ENCODE results near the gene C2CD2.

Gene C2CD2

GRCh38 chr21:41932191-41932575, 21.6 kb downstream of the C2CD2 start:
- DNase-seq (ENCODE audit: low spot score), result no peak

GRCh38 chr21:41931041-41931451, 22.8 kb downstream of the C2CD2 start:
- peak; percentile 85 for DNase-seq (ENCODE audit: low spot score)

- no peak for DNase-seq (ENCODE audit: low spot score)
These were observed 24.6 kb downstream of the C2CD2 start for GRCh38 chr21:41929248-41929647.

- DNase-seq (ENCODE audit: low spot score), result no peak
These were observed 25.1 kb downstream of the C2CD2 start for GRCh38 chr21:41928621-41929220.

GRCh38 chr21:41927727-41928409, 25.9 kb downstream of the C2CD2 start:
- DNase-seq (ENCODE audit: low spot score), result peak; percentile 87

GRCh38 chr21:41926807-41927171, 27.0 kb downstream of the C2CD2 start:
- peak; percentile 27 for DNase-seq (ENCODE audit: low spot score)

- DNase-seq (ENCODE audit: low spot score), result peak; percentile 66
These were observed 27.6 kb downstream of the C2CD2 start for GRCh38 chr21:41926117-41926806.

- DNase-seq (ENCODE audit: low spot score), result no peak
These were observed 28.1 kb downstream of the C2CD2 start for GRCh38 chr21:41925767-41926116.

GRCh38 chr21:41924368-41924754, 29.5 kb downstream of the C2CD2 start:
- no peak for DNase-seq (ENCODE audit: low spot score)

GRCh38 chr21:41923631-41924367, 30.0 kb downstream of the C2CD2 start:
- DNase-seq (ENCODE audit: low spot score), result no peak

GRCh38 chr21:41923186-41923585, 30.6 kb downstream of the C2CD2 start:
- no peak for DNase-seq (ENCODE audit: low spot score)

GRCh38 chr21:41921021-41921420, 32.8 kb downstream of the C2CD2 start:
- no peak for DNase-seq (ENCODE audit: low spot score)

GRCh38 chr21:41920476-41920875, 33.3 kb downstream of the C2CD2 start:
- DNase-seq (ENCODE audit: low spot score), result no peak

GRCh38 chr21:41919666-41920398, 34.0 kb downstream of the C2CD2 start:
- no peak for DNase-seq (ENCODE audit: low spot score)

- DNase-seq (ENCODE audit: low spot score), result no peak
These were observed 35.1 kb downstream of the C2CD2 start for GRCh38 chr21:41918561-41919358.

GRCh38 chr21:41917531-41917930, 36.3 kb downstream of the C2CD2 start:
- DNase-seq (ENCODE audit: low spot score), result no peak

- no peak for DNase-seq (ENCODE audit: low spot score)
These were observed 36.9 kb downstream of the C2CD2 start for GRCh38 chr21:41916888-41917433.

GRCh38 chr21:41914965-41915364, 38.9 kb downstream of the C2CD2 start:
- no peak for DNase-seq (ENCODE audit: low spot score)

GRCh38 chr21:41914358-41914757, 39.5 kb downstream of the C2CD2 start:
- DNase-seq (ENCODE audit: low spot score), result no peak

GRCh38 chr21:41913230-41913629, 40.6 kb downstream of the C2CD2 start:
- no peak for DNase-seq (ENCODE audit: low spot score)

- no peak for DNase-seq (ENCODE audit: low spot score)
These were observed 45.0 kb downstream of the C2CD2 start for GRCh38 chr21:41908829-41909228.
